Tongue (tissue), 2 donors: ENCODE results near the gene AKT3. TPM values are rescaled to one million over a fixed set of nuclear protein-coding genes. Genes with fewer than 3 reads are reported as not detected.

Source experiments
- DNase-seq: peaks from one replicate; pipeline ENCODE4 v3.0.0-alpha.2; 2015
- total RNA-seq: library from RNA; depleted of rRNA; stranded (reverse); fragments of >200 nt; gene quantifications from one replicate; pipeline ENCODE4 v1.2.3, GENCODE V29; 2014

AKT3 gene
- total RNA-seq, 1 donor from 2014 or later = 48.3 TPM

- DNase-seq = no peak
Measured at GRCh38 chr1:243459059-243459458, 391.0 kb downstream of the AKT3 start.

GRCh38 chr1:243457363-243457982 lies 392.6 kb downstream of the AKT3 start:
- DNase-seq = peak; percentile 44

- no peak for DNase-seq
Measured at GRCh38 chr1:243455760-243456651, 394.0 kb downstream of the AKT3 start.

GRCh38 chr1:243454328-243454997 lies 395.6 kb downstream of the AKT3 start:
- DNase-seq = no peak

- DNase-seq = no peak
Measured at GRCh38 chr1:243452092-243452491, 398.0 kb downstream of the AKT3 start.

GRCh38 chr1:243449373-243449772 lies 400.7 kb downstream of the AKT3 start:
- DNase-seq = no peak

GRCh38 chr1:243447844-243448243 lies 402.2 kb downstream of the AKT3 start:
- DNase-seq = no peak

GRCh38 chr1:243447347-243447746 lies 402.7 kb downstream of the AKT3 start:
- DNase-seq = no peak

- no peak for DNase-seq
Measured at GRCh38 chr1:243443557-243443956, 406.5 kb downstream of the AKT3 start.

GRCh38 chr1:243441601-243442000 lies 408.4 kb downstream of the AKT3 start:
- no peak for DNase-seq

- no peak for DNase-seq
Measured at GRCh38 chr1:243440406-243440805, 409.6 kb downstream of the AKT3 start.

- no peak for DNase-seq
Measured at GRCh38 chr1:243438815-243439214, 411.2 kb downstream of the AKT3 start.

Other genes starting within 250 kb of the AKT3 start
- gene ZBTB18, start 201.0 kb upstream of the AKT3 start, total RNA-seq = 64.6 TPM